Transverse colon (tissue), 4 donors: ENCODE measurements around the gene TSPAN32.

Experiments used
- EP300 ChIP-seq: sonication (generic); formaldehyde crosslinking; IDR thresholded peaks from one replicate; pipeline ENCODE4 v1.6.1; 2017; ENCODE audit warnings: antibody characterized with exemption, low read depth
- POLR2A ChIP-seq: fragments of 450-650 bp; IDR thresholded peaks from one replicate; pipeline ENCODE4 v1.6.1; 2016; ENCODE audit warnings: antibody characterized with exemption, mild to moderate bottlenecking, moderate library complexity
- POLR2AphosphoS5 ChIP-seq, 3 donors: sonication (generic); formaldehyde crosslinking; IDR thresholded peaks; one replicate each; pipeline ENCODE4 v1.6.1; 2016; ENCODE audit warnings: antibody characterized with exemption in 3 of 3
- TF ChIP-seq, protein P1 (sequence below), 5 experiments: fragments of 200-600 bp in 3 of 5; fragments of 450-650 bp in 2 of 5; sonication (generic) in 3 of 5; IDR thresholded peaks; 1 replicate in 2 of 5; 2 replicates in 3 of 5; pipeline ENCODE4 v1.5.1; 2016 to 2017; ENCODE audit warnings: antibody characterized with exemption in 5 of 5, inconsistent platforms in 3 of 5, mild to moderate bottlenecking in 2 of 5, moderate library complexity in 1 of 5

DNA sequence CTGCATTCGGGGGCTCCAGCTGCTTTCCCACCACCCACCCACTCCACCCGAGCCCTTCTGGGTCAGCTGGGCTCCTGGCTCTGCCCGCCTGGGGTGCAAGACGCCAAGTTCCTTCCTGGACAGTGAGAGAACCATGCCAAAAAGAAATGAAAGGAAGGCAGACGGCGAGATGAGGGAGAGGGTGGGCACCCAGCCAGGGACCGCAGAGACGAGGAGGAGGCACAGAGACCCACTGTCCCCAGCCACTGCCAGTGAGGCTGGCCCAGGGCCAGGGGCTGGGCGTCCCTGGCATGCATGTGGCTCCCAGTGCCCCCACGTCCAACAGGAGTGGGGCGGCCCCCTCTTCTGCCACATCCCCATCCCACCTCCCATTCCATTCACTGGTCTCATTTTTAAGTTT, 64.5 kb downstream of the TSPAN32 start:
- no peak for TF ChIP-seq POLR2A
- TF ChIP-seq, protein P1, sequence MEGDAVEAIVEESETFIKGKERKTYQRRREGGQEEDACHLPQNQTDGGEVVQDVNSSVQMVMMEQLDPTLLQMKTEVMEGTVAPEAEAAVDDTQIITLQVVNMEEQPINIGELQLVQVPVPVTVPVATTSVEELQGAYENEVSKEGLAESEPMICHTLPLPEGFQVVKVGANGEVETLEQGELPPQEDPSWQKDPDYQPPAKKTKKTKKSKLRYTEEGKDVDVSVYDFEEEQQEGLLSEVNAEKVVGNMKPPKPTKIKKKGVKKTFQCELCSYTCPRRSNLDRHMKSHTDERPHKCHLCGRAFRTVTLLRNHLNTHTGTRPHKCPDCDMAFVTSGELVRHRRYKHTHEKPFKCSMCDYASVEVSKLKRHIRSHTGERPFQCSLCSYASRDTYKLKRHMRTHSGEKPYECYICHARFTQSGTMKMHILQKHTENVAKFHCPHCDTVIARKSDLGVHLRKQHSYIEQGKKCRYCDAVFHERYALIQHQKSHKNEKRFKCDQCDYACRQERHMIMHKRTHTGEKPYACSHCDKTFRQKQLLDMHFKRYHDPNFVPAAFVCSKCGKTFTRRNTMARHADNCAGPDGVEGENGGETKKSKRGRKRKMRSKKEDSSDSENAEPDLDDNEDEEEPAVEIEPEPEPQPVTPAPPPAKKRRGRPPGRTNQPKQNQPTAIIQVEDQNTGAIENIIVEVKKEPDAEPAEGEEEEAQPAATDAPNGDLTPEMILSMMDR (IDR thresholded peaks at IDR 0.05) = no peak
- no peak for TF ChIP-seq POLR2AphosphoS5 (IDR thresholded peaks at IDR 0.05)
- no peak for TF ChIP-seq EP300
